GM21367 (cell line): ENCODE results near the gene LY6G5B.
"Not testable (repeated sequence)": the region's sequence is repeated elsewhere in the genome, so short reads cannot be mapped to it uniquely, and the experiment has no call there.

Source experiments
- ATAC-seq: cut with Tn5 transposase; IDR thresholded peaks from one replicate; pipeline ENCODE4 v1.9.1; 2021; ENCODE audit not compliant: unreplicated experiment

LY6G5B gene

DNA sequence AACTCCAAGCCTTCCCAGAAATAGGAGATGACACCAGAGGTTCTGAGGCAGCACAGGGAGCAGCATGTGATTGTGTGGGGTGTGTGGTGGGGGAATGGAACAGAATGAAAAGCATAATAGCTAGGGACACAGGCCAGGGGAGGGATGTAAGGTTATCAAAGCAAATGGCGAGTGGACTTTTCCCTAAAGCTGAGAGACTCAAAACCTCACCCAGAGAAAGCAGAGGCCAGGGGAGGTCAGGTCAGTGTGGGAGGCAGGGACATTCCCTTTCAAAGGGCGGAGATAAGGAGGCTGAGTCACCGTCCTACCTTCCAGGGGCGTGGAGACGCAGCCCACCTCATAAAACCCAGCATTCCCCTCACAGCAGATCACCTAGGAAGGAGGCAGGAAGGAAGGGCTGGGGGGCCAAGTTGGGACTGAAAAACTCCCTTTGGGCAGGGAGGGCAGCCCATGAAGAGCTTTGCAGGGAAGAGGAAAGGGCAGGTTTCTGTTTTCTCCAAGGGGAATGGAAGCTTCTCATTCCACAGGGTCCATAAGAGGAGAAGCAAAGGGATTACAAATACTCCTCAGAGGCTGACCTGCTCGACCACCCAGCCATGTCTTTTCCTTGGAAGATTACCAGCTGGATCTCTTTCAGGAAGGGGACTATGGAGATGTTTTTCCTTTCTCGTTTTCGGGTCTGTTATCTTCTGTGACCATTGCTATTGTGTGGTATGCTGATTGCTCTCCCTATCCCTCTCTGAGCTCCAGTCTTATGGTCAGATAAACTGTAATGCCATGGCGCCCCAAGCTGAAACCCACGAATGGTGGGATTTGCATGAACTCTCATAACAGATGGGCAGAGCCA, 20.7 kb downstream of the LY6G5B start:
- no peak for ATAC-seq

DNA sequence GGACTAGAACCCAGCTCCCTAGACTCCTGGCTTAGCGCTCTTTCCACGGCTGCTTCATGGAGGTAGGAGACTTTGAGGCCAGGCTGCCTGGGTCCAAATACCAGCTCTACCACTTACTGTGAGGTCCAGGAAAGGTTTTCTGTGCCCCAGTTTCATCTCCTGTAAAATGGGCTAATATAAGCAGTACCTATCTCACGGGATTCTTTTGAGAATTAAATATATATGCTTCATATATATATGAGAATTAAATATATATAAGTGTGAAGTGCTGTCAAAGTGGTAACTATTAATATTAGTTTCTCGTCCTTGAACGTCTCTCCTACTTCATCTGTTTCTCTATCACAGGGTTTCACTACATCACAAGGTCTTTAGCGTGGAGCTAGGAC, 21.3 kb downstream of the LY6G5B start:
- no peak for ATAC-seq

DNA sequence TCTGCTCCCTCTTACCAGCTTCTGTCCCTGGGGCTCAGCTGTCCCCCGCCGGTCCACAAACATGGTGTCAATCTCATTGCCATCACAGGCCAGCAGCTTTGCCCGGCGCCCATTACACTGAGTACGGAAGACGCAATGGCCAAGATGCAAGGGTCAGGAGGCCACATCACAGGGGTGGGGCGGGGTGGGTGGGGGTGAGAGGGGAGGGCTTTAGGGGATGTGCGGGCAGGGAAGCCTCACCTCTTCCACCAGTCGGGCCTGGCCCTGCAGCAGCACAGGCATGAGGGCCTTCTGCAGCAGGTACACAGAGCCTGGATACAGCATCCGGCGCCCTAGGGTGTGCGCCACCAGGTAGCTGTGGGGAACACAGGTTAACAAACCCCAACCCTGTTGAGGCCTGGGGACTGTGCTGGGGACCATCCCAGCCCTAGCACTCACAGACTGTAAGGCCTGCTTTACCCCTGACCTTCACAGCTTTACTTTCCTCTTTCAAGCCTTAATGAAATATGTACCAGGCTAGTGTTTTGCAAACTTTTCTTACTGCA, 21.9 kb downstream of the LY6G5B start:
- no peak for ATAC-seq

DNA sequence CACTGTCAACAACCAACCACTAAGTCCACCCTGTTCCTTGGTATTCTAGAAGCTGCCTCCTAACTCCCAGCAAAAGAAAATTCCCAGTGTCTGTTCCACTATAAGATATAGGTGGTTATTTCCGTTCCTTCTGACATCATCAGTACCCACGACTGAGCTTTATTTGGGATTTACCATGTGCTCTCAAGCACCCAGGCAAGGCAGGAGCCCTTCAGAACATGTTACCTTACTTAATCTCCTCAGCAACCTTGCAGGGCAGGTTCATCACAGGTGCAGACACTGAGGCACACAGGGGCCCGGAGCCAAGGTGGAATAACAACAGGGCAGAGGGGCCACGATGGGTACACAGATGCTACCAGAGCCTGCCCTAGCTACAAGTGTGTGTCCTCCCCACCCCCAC, 22.6 kb downstream of the LY6G5B start:
- ATAC-seq: no peak

DNA sequence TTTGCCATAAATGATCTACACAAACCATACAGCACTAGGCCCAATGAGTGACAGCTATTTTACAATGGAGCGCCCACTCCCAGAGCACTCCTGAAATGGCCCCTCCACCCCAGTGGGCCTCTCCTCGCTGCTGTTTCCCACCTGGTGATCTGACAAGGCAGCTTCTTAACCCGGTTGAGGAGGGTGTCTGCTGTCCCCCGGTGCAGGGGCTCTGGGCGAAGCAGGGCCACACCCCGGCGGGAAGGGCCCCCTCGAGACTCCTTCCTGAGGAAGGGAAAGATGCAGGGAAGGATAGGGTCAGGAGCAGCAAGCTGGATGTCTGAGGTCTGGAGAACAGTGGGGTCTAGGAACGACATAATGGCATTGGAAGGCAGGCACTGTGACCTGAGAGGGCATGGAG, 23.1 kb downstream of the LY6G5B start:
- no peak for ATAC-seq

DNA sequence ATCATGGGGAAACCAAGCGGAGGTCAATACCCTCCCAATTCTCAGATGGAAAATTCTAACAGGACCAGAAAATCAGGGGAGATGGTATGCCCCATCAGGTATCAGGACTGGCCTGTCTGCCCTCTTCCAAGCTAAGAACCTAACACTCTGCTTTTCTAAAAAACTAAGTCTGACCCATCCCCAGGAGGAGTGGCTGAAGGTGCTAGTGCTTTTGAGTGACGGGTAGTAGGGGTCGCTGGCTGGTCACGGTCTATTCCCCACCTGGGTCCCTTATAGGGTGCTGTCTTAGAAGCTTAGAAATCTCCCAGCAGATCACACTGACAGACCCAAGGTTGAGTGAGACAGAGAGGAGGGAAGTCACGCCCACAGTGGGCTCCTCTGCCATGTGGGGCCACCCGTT, 23.8 kb downstream of the LY6G5B start:
- no peak for ATAC-seq

DNA sequence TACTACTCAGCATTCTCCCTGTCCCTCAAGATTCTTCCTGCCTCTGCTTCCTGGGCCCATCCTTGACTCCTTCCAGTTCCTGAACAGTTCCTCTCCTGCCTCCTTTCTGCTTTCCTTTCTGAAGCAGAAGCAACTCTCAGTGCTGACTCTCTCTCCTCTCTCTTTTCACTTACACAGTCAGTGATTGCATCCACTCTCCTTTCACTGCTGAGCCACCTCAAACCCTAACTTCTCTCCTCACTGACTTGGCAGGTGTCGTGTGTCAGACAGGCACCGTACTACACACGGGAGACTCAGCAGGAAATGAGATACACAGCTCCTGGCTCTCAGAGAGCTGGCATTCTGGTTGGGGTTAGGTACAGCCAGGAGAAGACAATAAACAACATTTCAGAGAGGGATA, 27.8 kb downstream of the LY6G5B start:
- ATAC-seq: no peak

DNA sequence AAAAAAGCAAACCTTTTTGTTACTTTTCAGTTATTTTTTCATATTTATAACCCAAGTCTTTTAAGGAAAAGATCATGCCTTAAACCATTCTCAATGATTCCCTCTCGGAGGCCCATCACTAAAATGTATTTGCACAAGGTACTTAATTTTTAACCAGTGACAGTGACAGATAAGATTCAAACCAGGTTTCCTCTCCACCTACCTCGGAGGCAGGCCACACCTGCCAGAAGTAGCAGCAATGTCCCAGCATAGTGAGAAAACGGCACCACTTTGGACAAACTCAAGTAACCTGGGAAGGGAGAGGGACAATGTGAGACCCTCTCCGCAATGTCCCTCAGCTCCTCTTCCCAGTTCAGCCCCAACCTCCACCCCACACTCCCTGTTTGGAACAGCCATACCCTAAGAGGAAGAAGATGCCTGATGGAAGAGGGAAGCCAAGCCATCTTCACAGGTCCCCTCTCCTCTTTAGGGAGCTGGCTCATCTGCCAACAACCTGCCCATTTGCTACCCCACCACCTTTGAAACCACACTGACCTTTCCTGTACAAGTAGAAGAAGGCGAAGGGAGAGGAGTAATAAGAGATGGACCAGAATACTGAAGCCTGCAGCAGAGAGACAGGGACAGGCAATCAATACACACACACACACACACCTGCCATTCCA, 31.1 kb downstream of the LY6G5B start:
- no peak for ATAC-seq

DNA sequence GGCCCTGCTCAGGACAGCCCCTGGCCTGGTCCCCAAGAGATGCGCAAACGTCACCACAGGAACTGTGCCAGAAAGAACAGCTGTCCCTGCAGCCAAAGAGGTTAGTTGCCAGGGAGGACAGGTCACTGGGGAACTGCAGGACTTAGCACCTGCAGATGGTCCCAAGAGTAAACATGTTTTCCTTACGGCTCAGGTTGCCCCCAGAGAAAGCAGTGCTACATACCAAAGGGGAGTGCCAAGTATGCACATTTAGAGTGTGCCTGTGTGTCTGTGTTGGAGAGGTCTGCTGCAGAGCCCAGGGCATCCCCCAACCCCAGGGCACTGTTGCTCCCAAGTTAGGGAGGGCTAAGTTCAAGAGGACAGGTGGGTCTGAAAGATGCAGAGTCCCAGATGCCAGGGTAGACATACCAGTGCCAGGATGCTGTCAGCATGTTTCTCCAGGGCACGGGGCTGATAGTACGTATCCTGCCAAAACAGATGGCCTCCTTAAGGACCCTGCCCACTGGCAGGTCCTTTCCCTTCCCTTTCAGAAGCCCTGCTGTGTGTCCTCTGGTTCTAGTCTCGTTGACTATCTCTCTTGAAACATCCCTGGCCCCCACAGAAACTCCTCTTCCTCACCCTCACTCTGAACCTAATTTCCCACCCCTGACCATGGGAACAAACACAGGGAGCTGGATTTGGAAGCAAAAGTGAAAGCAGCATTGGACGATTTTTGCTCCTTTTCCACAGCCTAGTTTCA, 32.1 kb downstream of the LY6G5B start:
- ATAC-seq: no peak

DNA sequence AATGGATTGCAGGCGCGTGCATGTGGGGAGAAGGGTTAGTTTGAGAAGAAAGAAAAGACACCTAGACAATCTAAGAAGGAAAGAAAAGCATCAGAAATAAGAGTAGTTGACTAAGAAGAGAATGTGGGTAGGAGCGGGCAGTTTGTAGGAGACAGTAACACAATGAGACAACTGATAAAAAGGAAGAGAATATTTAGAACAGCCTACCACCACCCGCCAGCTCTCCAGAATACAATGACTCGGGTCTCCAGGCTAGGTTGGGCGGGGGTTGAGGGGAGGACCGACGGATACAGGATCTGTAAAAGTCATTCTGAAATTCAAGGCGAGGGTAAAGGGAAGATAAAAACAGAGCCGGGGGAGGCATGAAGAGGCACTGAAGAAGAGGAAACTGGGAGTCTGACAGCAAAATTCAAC, 32.6 kb downstream of the LY6G5B start:
- ATAC-seq: no peak

DNA sequence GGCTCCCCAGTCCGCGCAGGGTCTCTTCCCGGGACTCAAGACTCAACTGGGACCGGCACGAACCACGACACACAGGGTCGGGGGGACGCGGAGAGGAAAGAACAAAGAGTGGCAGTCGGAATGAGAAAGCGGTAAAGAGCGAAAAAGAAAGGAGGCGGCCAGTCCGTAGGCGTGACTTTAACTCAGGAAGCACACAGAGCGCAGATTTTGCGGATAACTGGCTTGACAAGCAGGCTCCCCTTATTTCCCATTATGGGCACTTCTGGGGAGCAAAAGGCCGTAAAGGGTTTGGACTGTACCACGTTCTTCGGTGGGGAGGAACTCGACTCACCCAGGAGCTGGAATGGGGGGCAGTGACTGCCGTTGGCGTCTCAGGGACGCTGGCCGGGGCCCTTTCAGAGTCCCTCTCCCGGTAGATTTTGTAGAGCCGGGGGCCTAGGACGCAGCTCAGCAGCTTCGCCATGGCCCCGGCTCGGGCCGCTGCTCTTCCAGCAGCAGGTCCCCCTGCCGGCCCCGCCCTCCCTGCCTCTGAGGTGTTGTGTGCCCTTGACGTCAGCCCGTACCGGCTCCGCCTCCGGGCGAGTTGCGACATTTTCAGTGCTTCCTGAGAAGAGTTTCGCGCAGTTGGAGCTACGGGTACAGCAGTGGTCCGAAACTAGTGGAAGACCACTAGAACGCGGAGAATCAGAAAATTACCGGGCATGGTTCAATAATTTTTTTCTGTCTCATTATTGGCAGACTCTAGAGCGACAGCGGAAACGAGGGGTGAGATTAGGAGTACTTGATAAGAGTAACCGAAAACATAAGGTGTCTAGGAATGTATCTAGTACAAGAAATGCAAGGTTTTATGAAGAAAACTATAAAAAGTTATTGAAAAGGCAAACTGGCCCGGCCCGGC, 33.3 kb downstream of the LY6G5B start, which contains the start of gene ABHD16A:
TSS of gene ABHD16A (minus strand) at position 506 of the 898 bp plus-strand sequence. CDS start at position 463, 43 bp downstream.
- ATAC-seq: peak; percentile 70

DNA sequence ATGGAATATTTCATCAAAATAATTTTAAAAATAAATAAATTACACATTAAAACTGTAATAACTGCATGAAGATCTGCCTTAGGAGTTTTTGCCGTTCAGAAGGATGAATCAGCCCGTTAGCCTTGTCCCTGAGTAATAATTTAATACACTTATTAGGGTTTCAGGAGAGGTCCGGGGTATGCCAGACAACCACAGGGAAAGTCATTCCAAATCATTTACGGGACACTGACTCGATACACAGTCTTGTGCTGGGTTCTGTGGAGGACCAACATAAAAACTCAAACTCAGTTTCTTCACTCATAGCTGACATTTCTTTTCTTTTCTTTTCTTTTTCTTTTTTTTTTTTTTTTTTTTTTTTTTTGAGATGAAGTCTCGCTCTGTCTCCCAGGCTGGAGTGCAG, 36.2 kb downstream of the LY6G5B start:
- no peak for ATAC-seq

DNA sequence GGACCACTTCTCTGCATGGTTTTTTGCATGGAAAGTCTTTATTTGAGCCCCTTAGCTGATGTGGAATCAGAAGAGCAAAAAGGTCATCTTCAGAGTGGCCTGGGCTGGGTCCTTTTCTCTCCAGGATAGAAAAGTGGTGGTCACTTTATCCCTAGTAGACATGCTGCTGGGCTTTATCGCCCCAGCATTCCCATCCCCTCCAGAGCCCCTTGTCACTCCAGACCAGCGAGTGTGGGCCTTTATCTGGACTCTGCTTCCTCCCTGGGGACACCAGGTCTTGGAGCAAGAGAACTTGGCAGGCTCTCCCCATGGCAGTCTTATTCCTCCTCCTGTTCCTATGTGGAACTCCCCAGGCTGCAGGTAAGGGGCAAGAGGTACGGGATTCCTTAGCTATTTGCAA, 36.8 kb downstream of the LY6G5B start, which contains the start of gene LY6G6F:
TSS of gene LY6G6F (plus strand) at position 268 of the 400 bp plus-strand sequence. CDS start at position 309, 41 bp downstream.
- ATAC-seq: no peak

DNA sequence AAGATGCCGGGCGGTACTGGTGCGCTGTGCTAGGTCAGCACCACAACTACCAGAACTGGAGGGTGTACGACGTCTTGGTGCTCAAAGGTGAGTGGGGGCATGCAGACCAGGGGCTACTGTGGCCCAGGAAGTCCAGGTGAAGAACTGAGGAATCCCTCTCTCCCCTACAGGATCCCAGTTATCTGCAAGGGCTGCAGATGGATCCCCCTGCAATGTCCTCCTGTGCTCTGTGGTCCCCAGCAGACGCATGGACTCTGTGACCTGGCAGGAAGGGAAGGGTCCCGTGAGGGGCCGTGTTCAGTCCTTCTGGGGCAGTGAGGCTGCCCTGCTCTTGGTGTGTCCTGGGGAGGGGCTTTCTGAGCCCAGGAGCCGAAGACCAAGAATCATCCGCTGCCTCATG, 37.9 kb downstream of the LY6G5B start:
- no peak for ATAC-seq

DNA sequence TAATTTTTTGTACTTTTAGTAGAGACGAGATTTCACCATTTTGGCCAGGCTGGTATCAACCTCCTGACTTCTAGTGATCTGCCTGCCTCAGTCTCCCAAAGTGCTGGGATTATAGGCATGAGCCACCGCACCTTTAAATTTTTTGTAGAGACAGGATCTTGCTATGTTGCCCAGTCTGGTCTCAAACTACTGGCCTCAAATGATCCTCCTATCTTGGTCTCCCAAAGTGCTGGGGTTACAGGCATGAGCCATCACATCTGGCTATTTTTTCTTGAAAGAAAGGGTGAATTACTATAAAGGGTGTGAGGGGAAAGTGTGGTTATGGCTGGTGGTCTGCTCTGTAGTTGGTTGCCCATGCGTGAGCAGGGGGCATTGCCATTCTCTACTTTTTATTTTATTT, 38.4 kb downstream of the LY6G5B start:
- ATAC-seq: no peak

DNA sequence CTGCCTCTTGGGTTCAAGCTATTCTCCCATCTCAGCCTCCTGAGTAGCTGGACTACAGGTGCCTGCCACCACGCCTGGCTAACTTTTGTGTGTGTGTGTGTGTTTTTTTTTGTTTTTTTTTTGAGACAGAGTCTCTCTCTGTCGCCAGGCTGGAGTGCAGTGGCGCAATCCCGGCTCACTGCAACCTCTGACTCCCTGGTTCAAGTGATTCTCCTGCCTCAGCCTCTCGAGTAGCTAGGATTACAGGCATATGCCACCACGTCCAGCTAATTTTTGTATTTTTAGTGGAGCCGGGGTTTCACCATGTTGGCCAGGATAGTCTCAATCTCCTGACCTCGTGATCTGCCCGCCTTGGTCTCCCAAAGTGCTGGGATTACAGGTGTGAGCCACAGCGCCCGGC, 39.4 kb downstream of the LY6G5B start:
- not testable (repeated sequence) for ATAC-seq

DNA sequence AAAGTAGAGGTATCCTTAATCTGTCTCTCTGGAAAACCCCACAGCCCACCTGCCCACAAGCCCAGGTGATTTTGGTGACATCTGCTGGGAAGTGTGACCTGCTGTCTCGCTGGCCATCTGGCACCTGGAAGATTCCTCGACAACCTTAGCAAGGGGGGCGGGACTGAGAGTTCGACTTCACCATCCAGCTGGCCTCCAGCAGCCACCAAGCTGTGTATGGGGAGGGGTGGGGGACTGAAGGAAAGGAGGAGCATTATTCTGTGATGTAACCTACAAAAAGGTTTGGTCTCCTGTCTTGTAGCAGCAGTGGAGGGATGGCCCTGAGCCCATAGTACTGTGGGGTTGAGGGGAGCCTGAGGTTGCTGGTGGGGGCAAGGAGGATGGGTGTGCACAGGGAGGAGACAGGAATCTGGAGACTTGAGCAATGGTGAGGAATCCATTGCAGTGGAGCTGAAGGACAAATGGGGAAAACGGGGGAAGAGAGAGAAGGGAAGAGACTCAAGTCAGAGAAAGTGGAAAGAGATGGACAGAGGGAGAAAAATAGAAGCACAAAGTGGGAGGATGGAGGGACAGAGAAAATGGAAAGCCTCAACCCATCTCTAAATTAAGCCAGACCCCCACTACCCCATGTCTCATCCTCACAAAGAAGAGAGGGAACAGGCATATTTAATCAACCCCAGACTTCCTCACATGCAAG, 40.9 kb downstream of the LY6G5B start:
- ATAC-seq: no peak

DNA sequence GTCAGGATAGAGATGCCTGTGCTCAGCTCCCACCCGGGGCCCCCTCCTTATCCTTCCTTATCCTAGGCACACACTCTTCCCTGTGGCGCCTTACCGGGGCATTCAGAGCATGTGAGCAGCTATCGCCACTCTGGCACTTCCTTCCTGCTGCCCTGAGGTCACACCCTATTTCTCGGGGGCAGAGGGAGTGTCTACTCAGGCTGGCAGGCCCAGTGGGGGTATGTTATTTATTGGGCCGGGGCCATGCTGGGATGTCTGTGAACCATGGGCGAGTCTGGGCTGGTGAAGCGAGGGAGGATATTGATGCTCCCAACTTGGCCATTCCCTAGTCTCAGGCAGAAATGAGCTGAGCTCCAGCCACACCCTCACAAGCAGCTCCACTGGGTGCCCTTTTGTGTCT, 41.5 kb downstream of the LY6G5B start:
- no peak for ATAC-seq

DNA sequence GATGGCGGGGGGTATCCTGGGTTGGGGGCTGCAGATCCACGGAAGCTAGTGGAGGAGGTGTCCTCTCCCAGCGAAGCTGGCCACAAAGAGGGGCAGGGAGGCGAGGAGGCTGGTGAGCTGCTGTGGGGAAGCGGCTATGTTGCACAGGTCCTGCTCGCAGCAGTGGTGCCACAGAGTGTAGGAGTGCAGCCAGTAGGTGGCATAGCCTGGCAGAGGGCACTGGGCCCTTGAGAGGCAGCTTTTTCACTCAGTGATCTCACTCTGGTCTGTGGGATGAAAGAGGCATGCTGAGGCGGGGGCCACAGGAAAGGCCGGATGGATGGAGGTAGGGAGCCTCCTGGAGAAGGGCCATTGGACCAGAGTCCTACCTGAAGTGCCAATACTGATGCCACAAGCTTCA, 42.5 kb downstream of the LY6G5B start:
- ATAC-seq: no peak

DNA sequence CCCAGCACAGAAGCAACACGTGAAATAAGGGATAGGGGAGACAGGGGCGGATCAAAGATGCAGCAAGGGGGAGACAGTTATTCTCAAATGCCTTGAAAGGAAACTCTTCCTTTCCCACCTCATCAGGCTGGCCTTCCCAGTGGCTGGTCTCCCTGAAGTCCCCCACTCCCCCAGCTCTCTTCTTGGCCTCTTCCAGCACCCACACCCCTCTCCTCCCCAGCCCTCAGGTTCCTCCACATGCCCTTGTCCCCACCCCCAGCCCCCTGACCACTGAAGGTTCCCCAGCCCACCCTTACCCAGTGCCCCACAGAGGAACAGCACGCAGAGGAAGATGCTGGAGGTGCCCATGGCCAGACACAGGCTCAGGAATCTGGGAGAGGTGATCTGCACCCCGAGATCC, 43.7 kb downstream of the LY6G5B start:
- ATAC-seq: no peak
